ENCODE measurements around the gene PLCL1.

Gene PLCL1

DNA sequence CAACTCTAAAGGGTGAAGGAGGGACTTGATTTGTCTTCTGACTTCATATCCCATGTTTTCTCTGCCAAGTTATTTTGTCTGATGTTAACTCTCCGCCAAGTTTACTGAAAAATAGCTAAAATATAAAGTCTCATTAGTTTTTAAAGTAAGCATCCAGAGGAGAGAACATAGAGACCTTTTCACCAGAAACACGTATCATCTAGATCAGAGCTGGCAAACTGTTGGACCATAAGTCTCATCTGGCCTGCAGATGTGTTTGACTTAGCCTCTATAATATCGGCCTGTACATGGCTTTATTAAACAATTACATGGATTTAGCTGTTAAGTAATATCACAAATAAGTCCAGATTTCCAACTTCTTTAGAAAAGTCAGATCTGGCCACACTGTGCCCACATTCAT is 182.6 kb downstream of the PLCL1 start:
- TF ChIP-seq, protein P1, sequence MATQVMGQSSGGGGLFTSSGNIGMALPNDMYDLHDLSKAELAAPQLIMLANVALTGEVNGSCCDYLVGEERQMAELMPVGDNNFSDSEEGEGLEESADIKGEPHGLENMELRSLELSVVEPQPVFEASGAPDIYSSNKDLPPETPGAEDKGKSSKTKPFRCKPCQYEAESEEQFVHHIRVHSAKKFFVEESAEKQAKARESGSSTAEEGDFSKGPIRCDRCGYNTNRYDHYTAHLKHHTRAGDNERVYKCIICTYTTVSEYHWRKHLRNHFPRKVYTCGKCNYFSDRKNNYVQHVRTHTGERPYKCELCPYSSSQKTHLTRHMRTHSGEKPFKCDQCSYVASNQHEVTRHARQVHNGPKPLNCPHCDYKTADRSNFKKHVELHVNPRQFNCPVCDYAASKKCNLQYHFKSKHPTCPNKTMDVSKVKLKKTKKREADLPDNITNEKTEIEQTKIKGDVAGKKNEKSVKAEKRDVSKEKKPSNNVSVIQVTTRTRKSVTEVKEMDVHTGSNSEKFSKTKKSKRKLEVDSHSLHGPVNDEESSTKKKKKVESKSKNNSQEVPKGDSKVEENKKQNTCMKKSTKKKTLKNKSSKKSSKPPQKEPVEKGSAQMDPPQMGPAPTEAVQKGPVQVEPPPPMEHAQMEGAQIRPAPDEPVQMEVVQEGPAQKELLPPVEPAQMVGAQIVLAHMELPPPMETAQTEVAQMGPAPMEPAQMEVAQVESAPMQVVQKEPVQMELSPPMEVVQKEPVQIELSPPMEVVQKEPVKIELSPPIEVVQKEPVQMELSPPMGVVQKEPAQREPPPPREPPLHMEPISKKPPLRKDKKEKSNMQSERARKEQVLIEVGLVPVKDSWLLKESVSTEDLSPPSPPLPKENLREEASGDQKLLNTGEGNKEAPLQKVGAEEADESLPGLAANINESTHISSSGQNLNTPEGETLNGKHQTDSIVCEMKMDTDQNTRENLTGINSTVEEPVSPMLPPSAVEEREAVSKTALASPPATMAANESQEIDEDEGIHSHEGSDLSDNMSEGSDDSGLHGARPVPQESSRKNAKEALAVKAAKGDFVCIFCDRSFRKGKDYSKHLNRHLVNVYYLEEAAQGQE (IDR thresholded peaks at IDR 0.05; ENCODE audit: insufficient read depth in 1 of 2, low read depth in 2 of 2, low read length in 2 of 2), result no peak
- no peak for TF ChIP-seq TAF1 (IDR thresholded peaks at IDR 0.05; ENCODE audit: borderline replicate concordance, insufficient read depth, low read length)
- no peak for TF ChIP-seq SIN3A (IDR thresholded peaks at IDR 0.05; ENCODE audit: borderline replicate concordance, insufficient read depth, low read length)
- no peak for TF ChIP-seq POLR2AphosphoS5 (IDR thresholded peaks at IDR 0.05; ENCODE audit: low read depth, low read length)
- no peak for TF ChIP-seq FOXP2 (optimal IDR thresholded peaks at IDR 0.05; ENCODE audit: borderline replicate concordance, extremely low read depth, extremely low read length, insufficient read depth)

DNA sequence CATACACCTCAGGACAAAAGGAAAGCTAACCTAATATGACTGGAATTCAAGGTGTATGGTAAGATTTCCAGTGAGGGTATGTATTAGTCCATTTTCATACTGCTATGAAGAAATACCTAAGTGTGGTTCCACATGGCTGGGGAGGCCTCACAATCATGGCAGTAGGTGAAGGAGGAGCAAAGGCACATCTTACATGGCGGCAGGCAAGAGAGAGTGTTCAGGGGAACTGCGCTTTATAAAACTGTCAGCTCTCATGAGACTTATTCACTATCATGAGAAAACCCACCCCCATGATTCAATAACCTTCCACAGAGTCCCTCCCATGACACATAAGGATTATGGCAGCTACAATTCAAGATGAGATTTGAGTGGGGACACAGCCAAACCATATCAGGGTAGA is 186.0 kb downstream of the PLCL1 start:
- TF ChIP-seq POLR2AphosphoS5 (IDR thresholded peaks at IDR 0.05; ENCODE audit: low read depth, low read length) (no peak), TAF1 (IDR thresholded peaks at IDR 0.05; ENCODE audit: borderline replicate concordance, insufficient read depth, low read length) (no peak), SIN3A (IDR thresholded peaks at IDR 0.05; ENCODE audit: borderline replicate concordance, insufficient read depth, low read length) (no peak), FOXP2 (optimal IDR thresholded peaks at IDR 0.05; ENCODE audit: borderline replicate concordance, extremely low read depth, extremely low read length, insufficient read depth) (no peak)
- TF ChIP-seq, protein P1 (IDR thresholded peaks at IDR 0.05; ENCODE audit: insufficient read depth in 1 of 2, low read depth in 2 of 2, low read length in 2 of 2), result no peak

GRCh38 chr2:197992482-197993133 is 188.2 kb downstream of the PLCL1 start:
- TF ChIP-seq SIN3A (IDR thresholded peaks at IDR 0.05; ENCODE audit: borderline replicate concordance, insufficient read depth, low read length) (no peak), POLR2AphosphoS5 (IDR thresholded peaks at IDR 0.05; ENCODE audit: low read depth, low read length) (no peak), FOXP2 (optimal IDR thresholded peaks at IDR 0.05; ENCODE audit: borderline replicate concordance, extremely low read depth, extremely low read length, insufficient read depth) (no peak), TAF1 (IDR thresholded peaks at IDR 0.05; ENCODE audit: borderline replicate concordance, insufficient read depth, low read length) (no peak)
- TF ChIP-seq, protein P1 (IDR thresholded peaks at IDR 0.05; ENCODE audit: insufficient read depth in 1 of 2, low read depth in 2 of 2, low read length in 2 of 2), result no peak

DNA sequence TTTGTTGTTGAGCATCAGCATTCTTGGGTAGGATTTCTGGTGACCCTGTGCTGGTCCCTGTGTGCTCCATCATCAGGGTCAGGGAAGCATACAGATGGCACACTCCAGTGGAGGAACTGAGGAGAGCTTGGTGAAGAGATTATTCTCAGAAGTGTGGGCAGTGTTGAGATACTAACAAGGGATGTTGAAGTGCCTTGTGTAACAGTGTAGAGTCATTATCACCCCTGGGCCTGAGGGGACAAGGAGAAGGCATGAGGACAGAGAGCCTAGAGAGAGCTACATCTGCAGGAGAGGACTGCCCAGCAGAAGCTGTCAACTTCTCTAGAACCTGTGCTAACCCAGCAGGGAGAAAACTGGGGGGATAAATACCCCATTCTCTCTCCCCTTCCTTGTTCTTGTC is 189.0 kb downstream of the PLCL1 start:
- TF ChIP-seq POLR2AphosphoS5 (IDR thresholded peaks at IDR 0.05; ENCODE audit: low read depth, low read length), result no peak

DNA sequence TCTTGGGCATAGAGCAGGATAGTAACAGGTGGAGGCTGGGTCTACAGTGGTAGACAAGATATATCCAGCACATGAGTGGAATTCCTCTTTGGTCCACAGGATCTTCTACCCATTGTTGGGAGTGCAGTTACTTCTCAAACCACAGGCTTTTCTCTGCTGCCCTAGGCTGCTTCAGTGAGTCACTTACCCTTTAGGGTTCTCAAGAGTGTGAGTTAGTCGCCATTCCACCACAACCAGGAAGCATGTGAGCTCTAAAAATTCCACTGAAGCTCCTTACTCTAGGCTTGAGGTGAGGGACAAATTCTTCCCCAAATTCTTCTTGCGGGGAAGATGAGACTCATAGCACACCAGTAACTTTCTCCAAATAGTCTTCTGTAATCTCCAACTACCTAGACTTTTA is 189.4 kb downstream of the PLCL1 start:
- TF ChIP-seq, protein P1 (IDR thresholded peaks at IDR 0.05; ENCODE audit: insufficient read depth in 1 of 2, low read depth in 2 of 2, low read length in 2 of 2), result no peak
- TF ChIP-seq FOXP2 (optimal IDR thresholded peaks at IDR 0.05; ENCODE audit: borderline replicate concordance, extremely low read depth, extremely low read length, insufficient read depth), result no peak
- no peak for TF ChIP-seq TAF1 (IDR thresholded peaks at IDR 0.05; ENCODE audit: borderline replicate concordance, insufficient read depth, low read length)
- TF ChIP-seq POLR2AphosphoS5 (IDR thresholded peaks at IDR 0.05; ENCODE audit: low read depth, low read length), result no peak
- no peak for TF ChIP-seq SIN3A (IDR thresholded peaks at IDR 0.05; ENCODE audit: borderline replicate concordance, insufficient read depth, low read length)

All from PFSK-1 (cell line).